Measurements from ENCODE around the gene TMPRSS13.

DNA sequence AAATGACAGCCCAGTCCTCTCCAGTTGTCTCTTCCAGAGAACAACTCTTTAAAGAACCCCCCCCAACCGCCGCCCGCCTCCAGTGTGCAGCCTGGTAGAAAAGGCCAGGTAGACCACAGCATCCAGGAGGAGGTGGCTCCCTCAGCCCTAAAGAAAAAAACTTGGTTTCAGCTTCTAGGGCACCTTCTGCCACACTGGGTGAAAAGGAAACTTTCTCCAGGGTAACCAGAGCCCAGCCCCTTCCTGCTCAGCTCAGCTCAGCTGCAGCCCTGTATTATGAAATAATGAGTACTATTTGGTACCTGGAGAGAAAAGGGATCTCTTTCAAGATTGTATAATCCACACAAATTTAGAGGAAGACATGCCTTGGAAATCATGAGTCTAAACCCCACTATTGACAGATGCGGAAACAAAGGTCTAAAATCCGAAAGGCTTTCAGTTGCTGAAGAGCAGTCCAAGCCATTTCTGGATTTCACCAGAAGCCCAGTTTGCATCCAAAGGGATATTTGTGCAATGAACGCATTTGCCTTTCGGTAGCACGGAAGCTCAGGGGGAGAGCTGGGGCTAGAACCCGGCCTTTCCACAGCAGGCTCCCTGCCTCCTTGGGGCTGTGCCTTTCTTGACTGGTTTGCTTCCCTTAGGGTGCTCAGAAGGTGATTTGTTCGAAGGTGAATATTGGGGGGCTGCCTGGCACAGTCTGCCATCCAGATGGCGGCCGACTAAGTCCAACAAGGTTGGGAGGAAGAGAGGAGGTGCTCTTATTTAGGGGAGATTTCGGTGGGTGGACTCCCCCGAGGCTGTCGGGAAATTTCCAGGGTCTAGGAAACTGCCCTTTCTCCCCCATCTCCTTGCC lies 56.0 kb downstream of the TMPRSS13 start:
- TF ChIP-seq EP300 (IDR thresholded peaks at IDR 0.05): no peak
- TF ChIP-seq, protein P1, sequence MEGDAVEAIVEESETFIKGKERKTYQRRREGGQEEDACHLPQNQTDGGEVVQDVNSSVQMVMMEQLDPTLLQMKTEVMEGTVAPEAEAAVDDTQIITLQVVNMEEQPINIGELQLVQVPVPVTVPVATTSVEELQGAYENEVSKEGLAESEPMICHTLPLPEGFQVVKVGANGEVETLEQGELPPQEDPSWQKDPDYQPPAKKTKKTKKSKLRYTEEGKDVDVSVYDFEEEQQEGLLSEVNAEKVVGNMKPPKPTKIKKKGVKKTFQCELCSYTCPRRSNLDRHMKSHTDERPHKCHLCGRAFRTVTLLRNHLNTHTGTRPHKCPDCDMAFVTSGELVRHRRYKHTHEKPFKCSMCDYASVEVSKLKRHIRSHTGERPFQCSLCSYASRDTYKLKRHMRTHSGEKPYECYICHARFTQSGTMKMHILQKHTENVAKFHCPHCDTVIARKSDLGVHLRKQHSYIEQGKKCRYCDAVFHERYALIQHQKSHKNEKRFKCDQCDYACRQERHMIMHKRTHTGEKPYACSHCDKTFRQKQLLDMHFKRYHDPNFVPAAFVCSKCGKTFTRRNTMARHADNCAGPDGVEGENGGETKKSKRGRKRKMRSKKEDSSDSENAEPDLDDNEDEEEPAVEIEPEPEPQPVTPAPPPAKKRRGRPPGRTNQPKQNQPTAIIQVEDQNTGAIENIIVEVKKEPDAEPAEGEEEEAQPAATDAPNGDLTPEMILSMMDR (IDR thresholded peaks at IDR 0.05): no peak
- no peak for TF ChIP-seq POLR2A (IDR thresholded peaks at IDR 0.05; ENCODE audit: low read depth)
